Measurements from ENCODE around the gene TLR4.

- TF ChIP-seq POLR2A (IDR thresholded peaks at IDR 0.05), result no peak
- no peak for TF ChIP-seq CTCF (IDR thresholded peaks at IDR 0.05)
Observed at GRCh38 chr9:117742131-117742530, 37.9 kb downstream of the TLR4 start.

All from uterus (tissue), 2 donors.